G401 (cell line): ENCODE results near the gene SLC25A11. TPM values are rescaled to one million over a fixed set of nuclear protein-coding genes. Genes with fewer than 3 reads are reported as not detected.

Source experiments
- DNase-seq: peaks from one replicate; pipeline ENCODE4 v3.0.0-alpha.2; 2015; ENCODE audit warnings: low spot score
- in situ Hi-C: cut with HindIII; loops from 2 replicates; pipeline ENCODE4 v1.10.0; 2016; ENCODE audit warnings: low sequenced_read_pairs, mixed read lengths
- total RNA-seq: library from RNA; depleted of rRNA; stranded (reverse); fragments of >200 nt; shearing (Covaris generic); gene quantifications from 2 replicates; pipeline ENCODE4 v1.2.3, GENCODE V29; 2014

Gene SLC25A11
- total RNA-seq, 1 experiment from 2014 or later, result 111 TPM

GRCh38 chr17:4900231-4901107 lies 39.4 kb downstream of the SLC25A11 start:
- in situ Hi-C loops, result no loop called here
- peak; percentile 17 for DNase-seq

- in situ Hi-C loops, result no loop called here
- peak; percentile 74 for DNase-seq
These were observed 40.3 kb downstream of the SLC25A11 start, which contains the start of gene C17orf107 for GRCh38 chr17:4899341-4900230. C17orf107 (plus strand) TSS chr17:4899536; CDS start chr17:4899763, 227 bp downstream.

GRCh38 chr17:4898927-4899326 lies 40.9 kb downstream of the SLC25A11 start:
- DNase-seq, result no peak
- in situ Hi-C loops, result no loop called here

- in situ Hi-C loops, result no loop called here
- no peak for DNase-seq
These were observed 41.5 kb downstream of the SLC25A11 start for GRCh38 chr17:4898351-4898750.

- DNase-seq, result no peak
- in situ Hi-C loops, result no loop called here
These were observed 42.1 kb downstream of the SLC25A11 start for GRCh38 chr17:4897785-4898184.

- no peak for DNase-seq
- in situ Hi-C loops, result no loop called here
These were observed 42.6 kb downstream of the SLC25A11 start for GRCh38 chr17:4897198-4897687.

GRCh38 chr17:4896332-4897197 lies 43.3 kb downstream of the SLC25A11 start:
- in situ Hi-C loops, result no loop called here
- no peak for DNase-seq

- in situ Hi-C loops, result no loop called here
- DNase-seq, result no peak
These were observed 44.1 kb downstream of the SLC25A11 start for GRCh38 chr17:4895657-4896331.

GRCh38 chr17:4895121-4895520 lies 44.7 kb downstream of the SLC25A11 start:
- DNase-seq, result no peak
- in situ Hi-C loops, result no loop called here

- in situ Hi-C loops, result no loop called here
- no peak for DNase-seq
These were observed 45.9 kb downstream of the SLC25A11 start for GRCh38 chr17:4893721-4894560.

GRCh38 chr17:4893272-4893671 lies 46.6 kb downstream of the SLC25A11 start:
- in situ Hi-C loops, result no loop called here
- DNase-seq, result no peak

- in situ Hi-C loops, result no loop called here
- DNase-seq, result no peak
These were observed 47.2 kb downstream of the SLC25A11 start for GRCh38 chr17:4892499-4893221.

- in situ Hi-C loops, result no loop called here
- no peak for DNase-seq
These were observed 48.1 kb downstream of the SLC25A11 start for GRCh38 chr17:4891411-4892410.

GRCh38 chr17:4887581-4887980 lies 52.3 kb downstream of the SLC25A11 start:
- in situ Hi-C loops, result no loop called here
- DNase-seq, result no peak
